CD4-positive, alpha-beta T cell treated with Interleukin-21 for 1 hour (primary cell): Measurements from ENCODE around the gene FAM209A.
"Not testable (repeated sequence)": the region's sequence is repeated elsewhere in the genome, so short reads cannot be mapped to it uniquely, and the experiment has no call there.

Experiments used
- DNase-seq: peaks from one replicate; pipeline ENCODE4 v3.0.0-alpha.2; 2020

FAM209A gene, protein sequence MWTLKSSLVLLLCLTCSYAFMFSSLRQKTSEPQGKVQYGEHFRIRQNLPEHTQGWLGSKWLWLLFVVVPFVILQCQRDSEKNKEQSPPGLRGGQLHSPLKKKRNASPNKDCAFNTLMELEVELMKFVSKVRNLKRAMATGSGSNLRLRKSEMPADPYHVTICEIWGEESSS

DNA sequence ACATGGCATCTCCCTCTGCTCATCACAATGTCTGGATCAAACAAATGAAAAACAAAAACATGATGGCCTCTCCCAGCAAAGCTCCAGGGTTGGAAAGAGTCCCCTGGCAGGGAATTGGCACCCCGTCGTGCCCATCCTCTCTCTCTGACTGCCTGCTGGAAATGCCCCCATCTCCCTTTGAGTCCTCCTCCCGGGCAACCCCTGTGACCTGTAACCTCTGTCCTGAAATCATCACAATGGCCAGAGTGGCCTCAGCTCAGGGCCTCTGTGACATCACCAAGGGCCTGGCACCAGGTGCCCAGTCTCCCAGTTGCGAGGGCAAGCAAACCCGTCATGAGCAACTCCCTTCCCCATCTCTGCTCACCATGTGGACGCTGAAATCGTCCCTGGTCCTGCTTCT lies at the start of gene FAM209A:
Gene FAM209A (plus strand): TSS at position 301 of the 400 bp plus-strand sequence. CDS start 65 bp downstream, at position 366.
- not testable (repeated sequence) for DNase-seq

DNA sequence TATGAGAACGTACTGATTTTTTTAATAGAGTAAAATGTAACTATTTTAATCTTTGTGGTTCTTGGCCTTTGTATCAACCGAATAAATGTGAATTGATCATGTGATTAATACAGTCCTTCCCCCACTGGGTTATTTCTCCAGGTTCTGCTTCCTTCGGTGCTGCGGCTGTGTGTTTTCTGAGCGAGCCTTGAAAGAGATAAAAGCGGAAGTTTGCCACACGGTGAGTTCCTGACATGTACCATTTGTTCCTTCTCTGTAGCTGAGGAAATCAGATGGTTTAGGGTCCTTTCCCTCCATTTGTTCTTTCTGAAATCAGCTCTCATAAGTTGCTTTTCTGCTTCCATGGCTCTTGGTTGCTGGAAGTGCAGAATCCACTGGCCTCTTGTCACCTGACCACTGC lies 40.6 kb upstream of the FAM209A start:
- DNase-seq, result peak; percentile 22

DNA sequence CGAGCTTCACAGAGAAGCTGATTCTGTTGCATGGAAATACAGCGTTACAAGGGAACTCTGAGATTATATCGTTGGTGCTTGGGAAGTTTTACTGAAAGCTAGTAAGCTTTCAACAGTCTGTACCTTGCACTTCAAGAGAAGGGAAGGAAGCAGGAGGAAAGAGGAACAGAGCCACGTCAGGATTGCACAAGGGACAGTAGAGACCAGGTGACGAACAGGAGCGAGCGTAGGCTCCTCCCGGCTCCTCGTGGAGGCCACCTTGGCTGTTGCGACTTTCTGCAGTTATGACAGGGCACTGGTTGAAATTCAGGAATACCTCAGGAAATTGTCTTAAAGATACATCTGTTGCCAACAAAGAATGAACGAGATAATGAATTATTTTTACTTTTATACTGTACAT lies 37.3 kb upstream of the FAM209A start:
- DNase-seq, result no peak

DNA sequence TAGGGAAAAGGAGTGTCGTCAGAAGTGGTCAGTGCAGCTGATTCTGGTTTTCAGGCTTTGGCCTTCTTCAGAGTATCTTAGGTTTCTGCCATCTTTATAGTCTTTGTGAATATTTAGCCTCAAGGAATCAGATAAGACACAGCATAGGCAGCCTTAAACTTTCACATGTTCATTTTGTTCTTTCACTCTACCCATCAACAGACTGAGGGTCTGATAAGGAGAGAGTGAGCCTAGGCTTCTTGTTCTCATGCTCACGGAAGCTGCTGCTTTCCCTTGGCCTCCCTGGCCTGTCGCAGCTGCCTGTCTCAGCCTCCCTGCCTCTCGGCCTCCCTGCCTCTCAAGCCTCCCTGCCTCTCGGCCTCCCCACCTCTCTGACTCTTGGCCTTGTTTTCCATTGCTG lies 36.0 kb upstream of the FAM209A start:
- no peak for DNase-seq

DNA sequence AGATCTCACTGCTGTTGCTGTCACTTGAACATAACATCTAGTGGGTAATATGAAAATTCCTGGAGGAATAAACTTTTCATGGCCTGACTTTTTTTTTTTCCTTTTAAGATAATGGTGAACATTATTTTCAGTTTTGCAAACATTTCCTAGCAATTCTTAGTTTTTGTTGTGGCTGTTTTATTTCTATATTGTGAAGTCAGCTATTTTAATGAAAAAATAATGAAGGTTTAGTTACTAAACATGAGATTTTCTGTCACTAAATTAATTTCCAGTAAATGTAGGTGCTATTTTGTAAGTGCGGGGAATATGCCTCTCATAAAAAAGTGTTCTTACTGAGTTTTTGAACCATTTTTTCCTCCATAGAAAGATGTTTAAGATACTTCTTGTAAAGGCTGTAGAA lies 23.4 kb upstream of the FAM209A start:
- no peak for DNase-seq

DNA sequence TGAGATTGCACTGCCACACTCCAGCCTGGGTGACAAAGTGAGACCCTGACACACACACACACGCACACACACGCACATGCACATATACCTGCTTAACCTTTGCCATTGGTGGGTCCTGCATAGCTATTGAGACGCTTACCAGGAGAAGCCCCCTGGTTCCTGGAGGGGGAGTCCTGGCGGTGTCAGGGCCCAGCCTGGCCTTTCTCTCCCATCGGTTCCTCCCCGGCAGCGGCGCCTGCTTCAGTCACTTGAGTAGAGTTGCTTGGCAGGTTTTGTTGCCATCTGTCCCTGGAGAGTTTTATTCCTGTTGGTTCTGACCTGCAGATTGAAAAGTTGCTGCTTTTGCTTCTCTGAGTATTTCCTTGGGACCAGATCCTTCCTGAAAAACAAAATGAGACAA lies 20.6 kb upstream of the FAM209A start:
- no peak for DNase-seq

DNA sequence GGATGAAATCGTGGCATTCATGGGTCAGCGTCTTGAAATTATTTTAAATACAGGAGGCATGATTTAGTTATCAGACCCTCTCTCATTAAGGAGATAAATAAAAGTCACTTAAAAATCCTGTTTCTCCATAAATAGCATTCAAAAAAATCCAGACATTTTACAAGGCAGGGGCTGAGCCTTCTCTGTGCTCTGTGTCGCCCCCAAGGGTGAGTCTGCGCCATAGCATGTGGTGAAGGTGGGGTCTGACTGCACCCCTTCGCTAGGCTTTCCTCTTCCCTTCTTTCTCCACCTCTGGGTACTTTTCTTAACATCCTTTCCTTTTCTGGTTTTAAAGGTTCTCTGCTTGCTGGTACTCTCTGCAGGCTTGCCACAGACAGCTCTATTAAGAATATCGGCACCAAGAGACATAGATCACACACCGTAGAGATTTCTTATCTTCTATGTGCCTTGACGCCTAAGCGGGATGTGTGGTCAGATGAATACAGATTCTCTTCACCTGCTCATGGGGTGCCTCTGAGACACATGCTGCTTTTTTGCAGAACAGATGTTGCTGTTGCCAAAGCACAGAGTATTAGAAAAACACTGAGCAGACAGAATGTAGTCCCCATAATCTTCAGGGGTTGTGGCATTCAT lies 20.1 kb upstream of the FAM209A start:
- DNase-seq, result no peak

DNA sequence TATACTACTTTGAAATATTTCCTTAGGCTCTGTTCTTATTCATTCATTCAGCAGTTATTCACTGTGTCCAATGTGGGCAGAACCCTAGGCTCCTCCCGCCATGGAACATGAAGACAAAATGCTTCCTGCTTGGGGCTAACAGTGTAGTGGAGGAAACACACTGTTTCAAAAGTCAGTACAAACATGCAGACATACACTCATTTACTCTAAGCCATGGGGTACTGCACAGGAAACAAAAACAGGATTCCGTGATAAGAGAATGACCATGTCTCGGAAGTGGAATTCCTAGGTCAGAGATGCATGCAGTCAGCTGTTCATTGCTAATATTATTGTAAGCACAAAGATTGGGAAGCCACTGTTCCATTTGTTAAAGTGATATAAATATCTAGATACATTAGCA lies 18.4 kb upstream of the FAM209A start:
- DNase-seq, result no peak

DNA sequence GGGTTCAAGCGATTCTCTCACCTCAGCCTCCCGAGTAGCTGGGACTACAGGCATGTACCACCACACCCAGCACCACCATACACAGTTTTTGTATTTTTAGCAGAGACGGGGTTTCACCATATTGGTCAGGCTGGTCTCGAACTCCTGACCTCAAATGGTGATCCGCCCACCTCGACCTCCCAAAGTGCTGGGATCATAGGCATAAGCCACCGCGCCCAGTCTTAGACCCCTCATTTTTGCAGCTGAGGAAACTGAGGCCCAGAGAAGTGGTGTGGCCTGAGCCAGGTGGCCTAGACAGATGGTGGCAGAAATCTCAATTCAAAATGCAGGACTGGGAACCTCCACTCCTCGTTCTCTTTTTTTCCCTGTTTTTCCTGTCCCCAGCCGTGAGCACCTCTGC lies 12.6 kb upstream of the FAM209A start:
- no peak for DNase-seq

DNA sequence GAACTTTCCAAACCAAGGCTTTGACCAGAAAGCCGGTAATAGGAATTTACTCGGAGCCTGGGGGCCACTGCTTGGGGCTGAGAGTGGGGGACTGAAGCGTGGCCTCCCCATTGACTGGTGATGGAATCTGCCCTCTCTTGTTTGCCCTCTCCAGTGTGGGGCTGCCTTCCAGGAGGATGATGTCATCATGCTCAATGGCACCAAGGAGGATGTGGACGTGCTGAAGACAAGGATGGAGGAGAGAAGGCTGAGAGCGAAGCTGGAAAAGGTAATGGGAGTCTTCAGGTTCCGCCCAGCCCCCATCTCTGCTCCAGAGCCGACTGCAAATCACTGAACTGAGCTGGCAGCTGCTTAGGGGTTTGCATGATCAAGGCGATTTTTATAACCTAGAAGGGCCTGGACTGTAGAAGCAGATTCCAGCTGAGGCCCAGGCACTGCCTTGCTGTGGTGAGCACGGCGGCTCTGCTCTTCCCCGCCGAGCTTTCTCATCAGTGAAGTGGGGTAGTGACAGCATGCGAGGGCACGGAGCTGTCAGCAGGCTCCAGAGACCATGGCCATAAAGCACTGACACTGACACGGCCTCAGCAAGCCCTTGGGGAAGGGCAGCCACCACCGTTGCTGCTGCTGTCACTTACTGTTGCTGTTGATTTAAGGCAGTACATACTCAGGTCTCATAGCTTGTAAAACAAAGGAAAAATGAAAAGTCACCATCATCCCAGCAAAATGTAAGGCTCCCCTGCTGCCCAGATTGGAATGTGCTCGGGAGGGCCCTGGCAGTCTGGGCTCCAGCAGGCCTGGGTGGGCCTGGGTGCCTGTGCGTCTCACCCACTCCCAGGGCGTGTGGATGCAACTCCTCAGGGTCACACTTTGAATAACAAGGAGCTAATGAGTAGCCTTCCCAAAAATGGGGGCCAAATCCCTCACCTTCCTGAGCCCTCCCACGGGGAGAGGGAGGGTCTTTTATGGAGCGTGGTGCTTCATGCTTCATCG lies 11.1 kb upstream of the FAM209A start:
- no peak for DNase-seq

DNA sequence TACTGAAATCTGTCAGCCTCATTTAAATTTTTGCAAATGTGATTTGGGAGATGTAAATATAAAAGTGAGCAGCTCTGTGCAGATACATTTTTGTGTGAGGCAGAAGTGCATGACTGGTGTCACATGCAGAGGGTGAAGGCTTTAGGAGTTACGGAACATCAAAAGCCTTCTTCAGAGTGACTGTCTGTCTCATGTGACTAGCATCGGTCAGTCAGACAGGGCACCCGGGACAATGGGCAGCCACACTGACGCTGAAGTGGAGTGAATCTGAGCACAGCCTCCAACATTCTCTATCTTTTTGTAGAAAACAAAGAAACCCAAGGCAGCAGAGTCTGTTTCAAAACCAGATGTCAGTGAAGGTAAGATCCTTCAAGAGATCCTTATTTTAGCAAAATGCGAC lies 7.9 kb upstream of the FAM209A start:
- DNase-seq, result no peak

DNA sequence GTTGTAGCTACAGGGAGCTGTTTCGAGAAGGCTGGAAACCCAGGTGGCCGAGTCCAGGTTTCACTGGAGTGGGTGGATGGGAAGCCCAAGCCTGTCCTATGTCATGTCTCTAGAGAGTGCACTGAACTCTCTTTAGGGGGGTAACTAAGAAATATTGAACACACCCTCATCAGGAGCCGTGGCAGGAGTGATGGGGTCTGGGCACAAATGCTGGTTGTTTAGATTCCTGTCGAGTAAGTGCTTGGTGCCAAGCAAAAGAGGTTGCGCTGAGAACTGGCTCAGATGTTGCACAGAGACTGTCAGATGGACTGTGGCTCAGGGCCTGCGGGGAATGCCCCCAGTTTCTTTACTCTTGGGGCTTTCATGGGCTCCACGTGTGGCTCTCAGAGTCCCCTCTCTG lies 7.3 kb upstream of the FAM209A start:
- DNase-seq, result no peak

DNA sequence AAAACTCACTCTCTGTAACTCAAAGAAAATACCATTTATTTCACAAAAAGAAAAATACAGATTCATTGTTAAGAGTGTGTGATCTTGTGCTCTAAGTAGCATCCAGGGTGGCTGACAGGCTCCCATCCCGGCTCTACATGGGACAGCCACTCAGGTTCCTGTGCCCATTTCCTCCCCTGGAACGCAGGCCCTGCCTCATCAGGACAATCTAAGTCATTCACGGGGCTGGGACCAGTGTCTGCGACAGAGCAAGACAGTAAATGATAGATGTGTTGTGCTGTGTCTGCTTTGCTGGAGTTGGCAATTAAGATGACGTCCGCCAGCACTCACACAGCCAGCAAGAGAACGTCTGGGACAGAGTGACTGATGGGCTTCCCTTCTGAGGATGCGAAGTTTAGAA lies 6.9 kb upstream of the FAM209A start:
- no peak for DNase-seq

DNA sequence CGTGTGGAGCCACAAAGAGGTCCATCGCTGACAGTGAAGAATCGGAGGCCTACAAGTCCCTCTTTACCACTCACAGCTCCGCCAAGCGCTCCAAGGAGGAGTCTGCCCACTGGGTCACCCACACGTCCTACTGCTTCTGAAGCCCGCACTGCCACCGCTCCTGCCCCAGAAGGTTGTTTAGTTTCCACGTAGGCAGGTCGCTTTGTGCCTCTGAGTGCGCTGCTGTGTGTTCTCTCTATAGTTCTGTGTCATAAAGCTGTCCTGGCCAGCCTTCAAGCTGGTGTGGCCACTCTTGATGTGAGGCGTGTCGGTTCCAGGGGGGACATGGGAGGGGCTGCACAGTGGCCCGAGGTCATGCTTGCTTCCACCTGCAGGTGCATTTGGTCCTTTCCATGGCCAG lies 6.4 kb upstream of the FAM209A start:
- DNase-seq, result no peak

DNA sequence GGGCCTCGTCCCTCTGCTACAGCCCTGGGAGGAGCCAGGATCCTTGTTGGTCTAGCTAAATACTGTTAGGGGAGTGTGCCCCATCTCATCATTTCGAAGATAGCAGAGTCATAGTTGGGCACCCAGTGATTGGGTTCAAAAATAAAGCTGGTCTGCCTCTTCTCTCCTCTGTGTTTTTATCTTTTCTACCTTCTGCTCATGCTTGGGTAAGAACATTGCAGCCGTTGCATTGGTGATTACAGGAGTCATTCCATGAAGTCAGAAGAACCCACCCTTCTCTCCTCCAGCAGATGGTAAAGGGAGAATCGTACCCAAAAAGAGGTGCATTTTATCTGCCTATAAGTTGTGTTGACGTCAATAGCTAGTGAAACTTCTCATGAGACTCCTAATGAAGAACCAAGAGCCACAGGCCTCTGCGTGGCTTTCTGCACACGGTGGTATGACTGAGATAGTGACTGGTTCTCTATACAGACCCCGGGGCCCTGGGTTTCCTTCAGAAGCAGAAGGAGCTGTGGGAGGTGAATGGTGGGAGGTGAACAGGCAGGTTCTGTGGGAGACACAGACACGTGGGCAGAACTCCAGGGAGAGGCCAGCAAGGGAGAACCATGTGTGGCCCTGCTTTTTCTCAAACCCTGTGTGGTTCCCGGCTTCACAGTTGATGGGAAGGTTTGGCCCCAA lies 5.7 kb upstream of the FAM209A start:
- no peak for DNase-seq

DNA sequence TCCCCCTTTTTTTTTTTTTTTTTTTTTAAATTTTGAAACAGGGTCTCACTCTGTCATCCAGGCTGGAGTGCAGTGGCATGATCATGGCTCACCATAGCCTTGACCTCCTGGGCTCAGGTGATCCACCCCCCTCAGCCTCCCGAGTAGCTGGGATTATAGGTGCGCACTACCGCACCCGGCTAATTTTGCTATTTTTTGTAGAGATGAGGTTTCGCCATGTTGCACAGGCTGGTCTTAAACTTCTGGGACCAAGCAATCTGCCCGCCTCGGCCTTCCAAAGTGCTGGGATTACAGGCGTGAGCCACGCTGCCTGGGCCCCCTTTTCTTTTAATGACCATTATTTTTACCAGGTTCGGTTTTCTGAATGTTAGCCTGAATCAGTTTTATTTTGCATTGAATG lies 5.0 kb upstream of the FAM209A start:
- DNase-seq, result no peak

DNA sequence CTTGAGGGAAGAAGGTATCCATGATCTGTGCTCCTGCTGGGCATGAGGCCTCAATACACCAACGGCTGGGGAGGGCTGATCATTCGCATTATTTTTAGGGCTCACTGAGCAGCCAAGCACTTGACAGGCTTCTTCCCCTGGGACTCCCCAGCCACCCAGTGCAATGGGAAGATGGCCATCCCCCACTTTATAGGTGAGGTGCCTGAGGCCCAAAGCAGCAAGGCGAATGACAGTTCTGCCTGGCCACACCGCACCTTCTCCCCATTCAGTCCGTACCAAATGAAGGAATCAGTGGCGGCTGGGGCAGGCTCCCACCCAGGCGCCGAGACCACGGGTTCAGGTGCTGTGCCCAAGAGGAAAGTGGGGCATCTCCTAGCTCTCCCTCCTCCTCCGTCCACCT lies 4.4 kb upstream of the FAM209A start:
- DNase-seq, result no peak

DNA sequence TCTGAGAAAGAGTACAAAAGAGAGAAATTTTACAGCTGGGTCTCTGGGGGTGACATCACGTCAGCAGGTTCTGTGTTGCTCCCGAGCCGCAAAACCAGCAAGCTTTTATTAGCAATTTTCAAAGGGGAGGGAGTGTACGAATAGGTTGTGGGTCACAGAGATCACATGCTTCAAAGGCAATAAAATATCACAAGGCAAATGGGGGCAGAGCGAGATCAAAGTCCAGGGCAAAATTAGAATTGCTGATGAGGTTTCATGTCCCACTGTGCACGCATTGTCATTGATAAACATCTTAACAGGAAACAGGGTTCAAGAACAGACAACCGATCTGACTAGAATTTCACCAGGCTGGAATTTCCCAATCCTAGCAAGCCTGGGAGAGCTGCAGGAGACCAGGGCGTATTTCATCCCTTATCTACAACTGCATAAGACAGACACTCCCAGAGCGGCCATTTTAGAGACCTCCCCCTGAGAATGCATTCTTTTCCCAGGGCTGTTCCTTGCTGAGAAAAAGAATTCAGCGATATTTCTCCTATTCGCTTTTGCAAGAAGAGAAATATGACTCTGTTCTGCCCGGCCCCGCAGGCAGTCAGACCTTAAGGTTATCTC lies 3.7 kb upstream of the FAM209A start:
- peak; percentile 6 for DNase-seq

DNA sequence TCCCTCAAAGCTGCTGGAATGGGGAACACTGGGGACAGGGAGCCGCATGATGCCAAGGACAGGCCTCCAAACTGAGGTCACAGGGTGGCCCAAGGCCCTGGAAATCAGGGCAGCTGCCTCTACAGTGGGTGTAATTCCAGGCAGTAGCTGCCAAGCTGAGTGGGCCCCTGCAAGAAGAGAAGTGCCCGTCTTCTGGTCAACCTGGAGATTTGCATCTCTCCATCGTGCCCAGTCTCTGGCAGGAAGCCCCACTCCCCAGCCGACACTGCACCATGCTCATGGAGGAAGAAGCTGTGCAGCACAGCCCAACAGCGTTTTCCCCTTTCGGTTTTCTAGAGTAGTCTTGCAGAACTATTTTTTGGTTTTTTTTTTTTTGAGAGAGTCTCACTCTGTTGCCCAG lies 2.2 kb upstream of the FAM209A start:
- no peak for DNase-seq

DNA sequence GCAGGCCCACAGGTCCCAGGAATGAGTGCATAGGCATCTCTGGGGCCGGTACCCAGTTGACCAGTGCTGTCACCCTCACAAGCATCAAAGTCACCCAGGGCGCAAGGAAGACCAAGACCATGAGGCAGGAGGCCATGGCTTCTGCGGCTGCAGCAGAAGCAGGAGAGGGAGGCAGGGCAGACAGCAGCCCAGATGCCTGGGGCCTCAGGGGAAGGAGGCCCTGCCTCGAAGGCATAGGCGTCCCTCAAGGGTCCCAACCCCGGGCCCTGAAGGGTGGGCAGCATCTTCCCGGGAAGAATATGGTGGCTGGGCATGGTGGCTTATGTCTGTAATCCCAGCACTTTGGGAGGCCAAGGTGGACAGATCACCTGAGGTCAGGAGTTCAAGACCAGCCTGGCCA lies 3.0 kb downstream of the FAM209A start:
- DNase-seq, result no peak

DNA sequence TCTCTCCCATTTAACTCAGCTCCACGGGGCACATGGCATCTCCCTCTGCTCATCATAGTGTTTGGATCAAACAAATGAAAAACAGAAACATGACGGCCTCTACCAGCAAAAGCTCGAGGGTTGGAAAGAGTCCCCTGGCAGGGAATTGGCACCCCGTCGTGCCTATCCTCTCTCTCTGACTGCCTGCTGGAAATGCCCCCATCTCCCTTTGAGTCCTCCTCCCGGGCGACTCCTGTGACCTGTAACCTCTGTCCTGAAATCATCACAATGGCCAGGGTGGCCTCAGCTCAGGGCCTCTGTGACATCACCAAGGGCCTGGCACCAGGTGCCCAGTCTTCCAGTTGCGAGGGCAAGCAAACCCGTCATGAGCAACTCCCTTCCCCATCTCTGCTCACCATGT lies 8.4 kb downstream of the FAM209A start, which contains the start of gene FAM209B:
Gene FAM209B (plus strand): TSS at position 301 of the 400 bp plus-strand sequence. CDS start 96 bp downstream, at position 397.
- DNase-seq, result not testable (repeated sequence)

DNA sequence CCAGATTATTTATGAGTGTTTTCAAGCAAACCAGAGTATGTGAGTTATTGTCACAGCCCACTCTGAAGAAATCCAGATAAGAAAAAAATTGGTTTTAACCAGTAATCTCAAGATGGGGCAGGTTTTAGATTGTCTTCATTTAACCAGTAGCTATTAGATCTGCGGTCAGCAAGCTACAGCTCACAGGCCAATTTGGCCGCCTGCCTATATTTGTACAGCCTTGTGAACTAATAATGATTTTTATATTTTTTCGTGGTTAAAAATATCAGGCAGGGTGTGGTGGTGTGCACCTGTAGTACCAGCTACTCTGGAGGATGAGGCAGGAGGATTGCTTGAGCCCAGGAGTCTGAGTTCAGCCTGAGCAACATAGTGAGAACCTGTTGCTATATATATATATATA lies 13.5 kb downstream of the FAM209A start:
- no peak for DNase-seq

DNA sequence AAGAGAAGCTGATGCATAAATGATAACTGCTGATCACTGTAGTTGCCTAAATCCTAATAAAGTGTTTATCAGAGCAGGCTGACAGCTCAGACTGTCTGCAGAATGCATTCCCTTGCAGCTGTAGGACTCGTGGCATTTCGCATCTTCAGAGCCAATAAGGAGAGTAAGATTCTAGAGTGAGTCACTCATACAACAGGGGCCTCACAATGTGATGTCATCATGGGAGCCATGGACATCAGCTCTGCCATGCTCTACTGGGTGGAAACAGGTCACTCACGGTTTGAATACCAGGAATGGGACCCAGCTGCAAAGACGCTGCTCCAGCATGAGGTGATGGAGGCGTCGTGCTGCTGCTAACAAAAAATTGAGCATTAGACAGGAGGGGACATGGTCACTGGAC lies 15.9 kb downstream of the FAM209A start:
- DNase-seq, result no peak
